ENCODE measurements around the gene GNG5.
"Not testable (repeated sequence)": the region's sequence is repeated elsewhere in the genome, so short reads cannot be mapped to it uniquely, and the experiment has no call there.

Gene GNG5

DNA sequence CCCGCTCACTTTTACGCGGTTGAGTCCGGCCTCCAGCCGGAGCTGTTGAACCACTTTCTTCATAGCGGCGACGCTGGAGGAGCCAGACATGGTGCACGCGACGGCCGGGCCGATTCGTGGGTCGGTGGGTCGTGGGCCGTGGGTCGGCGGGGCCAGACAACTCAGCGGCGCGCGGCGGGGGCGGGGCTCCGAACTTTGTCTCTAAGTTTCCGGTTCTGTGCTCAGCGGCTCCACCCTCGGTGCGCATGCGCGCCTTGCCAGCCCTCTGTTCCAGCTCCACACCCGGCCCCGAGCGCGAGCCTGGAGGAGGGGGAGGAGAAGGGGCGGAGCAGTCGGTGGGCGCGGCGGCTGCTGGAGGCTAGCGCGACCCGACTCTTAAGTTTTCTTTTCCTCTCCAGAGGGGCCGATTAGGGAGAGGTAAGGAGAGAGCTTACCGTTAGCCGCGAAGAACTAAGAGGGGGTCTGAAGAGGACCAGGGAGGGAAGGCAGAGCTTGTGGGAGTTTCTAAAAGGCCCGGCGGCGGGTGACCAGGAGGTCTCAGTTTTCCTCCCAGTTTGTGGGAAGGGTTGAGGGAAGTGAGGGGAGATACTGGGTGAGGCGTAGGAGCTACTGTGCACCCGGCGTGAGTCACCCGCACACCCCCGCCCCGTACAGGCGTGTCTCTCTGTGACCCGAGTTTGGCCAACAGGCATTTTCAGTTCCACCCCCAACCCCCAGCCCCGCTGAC lies at the start of gene GNG5, which contains the start of gene SPATA1:
Gene GNG5 (minus strand): TSS at position 580 of the 727 bp plus-strand sequence. CDS start 490 bp downstream, at position 90.
Gene SPATA1 (plus strand): TSS at position 385 of the 727 bp plus-strand sequence. CDS start 9,974 bp downstream, outside the sequence.
- peak; percentile 89 for DNase-seq (ENCODE audit: low spot score)

GRCh38 chr1:84550826-84551225 lies 44.4 kb upstream of the GNG5 start:
- no peak for DNase-seq (ENCODE audit: low spot score)

- no peak for DNase-seq (ENCODE audit: low spot score)
Observed at GRCh38 chr1:84541679-84542078, 35.3 kb upstream of the GNG5 start.

DNA sequence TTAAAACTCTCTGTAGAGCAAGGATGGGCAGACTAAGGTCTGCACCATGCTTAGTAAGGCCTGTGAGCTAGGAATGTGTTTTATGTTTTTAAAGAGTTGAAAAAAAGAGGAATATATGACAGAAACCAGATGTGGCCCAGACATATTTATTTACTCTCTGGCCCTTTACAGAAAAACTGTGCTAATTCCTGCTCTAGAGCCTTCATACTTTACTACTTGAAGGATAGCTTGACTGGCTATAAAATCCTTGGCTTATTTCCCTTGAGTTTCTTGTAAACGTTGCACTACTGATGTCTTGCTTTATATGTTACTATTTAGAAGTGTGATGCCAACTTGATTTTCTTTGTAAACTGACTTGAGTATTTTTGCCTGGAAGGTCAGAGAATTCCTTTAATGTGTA lies 34.4 kb upstream of the GNG5 start:
- DNase-seq (ENCODE audit: low spot score): no peak

- DNase-seq (ENCODE audit: low spot score): no peak
Observed at GRCh38 chr1:84539972-84540371, 33.6 kb upstream of the GNG5 start.

DNA sequence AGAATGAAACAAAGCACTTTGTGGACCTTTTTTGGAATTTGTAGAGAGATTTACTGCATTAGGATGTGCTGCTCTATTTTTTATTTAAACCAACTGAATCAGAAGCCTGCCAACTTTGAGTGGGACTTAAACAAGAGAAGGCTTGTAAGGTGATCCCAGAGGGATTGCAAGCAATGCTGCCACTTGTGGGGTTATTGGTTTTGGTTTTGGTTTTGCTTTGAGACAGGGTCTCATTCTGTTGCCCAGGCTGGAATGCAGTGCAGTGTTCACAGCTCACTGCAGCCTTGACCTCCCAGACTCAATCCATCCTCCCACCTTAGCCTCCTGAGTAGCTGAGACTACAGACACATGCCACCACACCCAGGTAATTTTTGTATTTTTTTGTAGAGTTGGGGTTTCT lies 32.2 kb upstream of the GNG5 start:
- no peak for DNase-seq (ENCODE audit: low spot score)

- no peak for DNase-seq (ENCODE audit: low spot score)
Observed at GRCh38 chr1:84525779-84526178, 19.4 kb upstream of the GNG5 start.

DNA sequence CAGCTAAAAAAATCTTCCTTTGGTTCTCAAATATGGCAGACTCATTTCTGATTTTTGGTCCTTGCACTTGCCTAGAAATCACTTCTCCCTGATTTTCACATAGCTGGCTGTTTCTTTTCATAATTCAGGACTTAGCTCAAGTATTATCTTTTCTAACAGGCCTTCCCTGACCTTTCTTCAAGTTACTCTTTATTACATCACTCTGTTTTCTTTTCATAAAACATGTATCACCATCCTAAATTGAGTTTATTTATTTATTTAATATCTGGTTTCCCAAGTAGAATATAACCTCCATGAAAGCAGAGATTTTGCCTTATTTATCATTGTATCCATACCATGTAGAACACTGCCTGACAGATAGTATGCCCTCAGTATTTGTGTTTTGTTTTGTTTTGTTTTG lies 18.2 kb upstream of the GNG5 start:
- no peak for DNase-seq (ENCODE audit: low spot score)

DNA sequence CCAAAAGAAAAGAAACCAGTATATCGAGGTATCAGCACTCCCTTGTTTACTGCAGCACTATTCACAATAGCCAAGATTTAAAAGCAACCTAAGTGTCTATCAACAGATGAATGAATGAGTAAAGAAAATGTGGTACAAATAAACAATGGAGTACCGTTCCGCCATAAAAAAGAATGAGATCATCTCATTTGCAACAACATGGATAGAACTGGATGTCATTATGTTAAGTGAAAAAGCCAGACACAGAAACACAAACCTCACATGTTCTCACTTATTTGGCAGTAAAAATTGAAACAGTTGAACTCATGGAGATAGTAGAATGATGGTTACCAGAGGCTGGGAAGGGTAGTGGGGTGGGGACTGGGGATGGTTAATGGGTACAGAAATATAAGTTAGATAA lies 4.3 kb upstream of the GNG5 start:
- DNase-seq (ENCODE audit: low spot score): no peak

DNA sequence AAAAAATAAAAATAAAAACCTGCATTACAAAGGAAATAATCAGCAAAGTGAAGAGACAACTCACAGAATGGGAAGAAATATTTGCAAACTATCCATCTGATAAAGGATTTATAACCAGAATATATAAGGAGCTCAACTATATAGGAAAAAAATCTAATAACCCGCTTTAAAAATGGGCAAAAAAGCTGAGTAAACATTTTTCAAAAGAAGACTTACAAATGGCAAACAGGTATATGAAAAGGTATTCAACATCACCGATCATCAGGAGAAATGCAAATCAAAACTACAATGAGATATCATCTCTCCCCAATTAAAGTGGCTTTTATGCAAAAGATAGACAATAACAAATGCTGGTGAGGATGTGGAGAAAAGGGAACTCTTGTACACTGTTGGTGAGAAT lies 3.8 kb upstream of the GNG5 start:
- DNase-seq (ENCODE audit: low spot score): no peak

DNA sequence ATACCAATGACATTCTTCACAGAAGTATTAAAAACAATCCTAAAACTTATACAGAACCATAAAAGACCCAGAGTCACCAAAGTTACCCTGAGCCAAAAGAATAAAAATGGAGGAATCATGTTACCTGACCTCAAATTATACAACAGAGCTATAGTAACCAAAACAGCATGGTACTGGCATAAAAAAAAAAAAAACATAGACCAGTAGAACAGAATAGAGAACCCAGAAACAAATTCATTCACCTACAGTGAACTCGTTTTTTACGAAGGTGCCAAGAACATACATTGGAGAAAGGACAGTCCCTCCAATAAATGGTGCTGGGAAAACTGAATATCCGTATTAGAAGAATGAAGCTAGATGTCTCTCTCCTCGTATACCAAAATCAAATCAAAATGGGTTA lies 2.6 kb upstream of the GNG5 start:
- DNase-seq (ENCODE audit: low spot score): no peak

DNA sequence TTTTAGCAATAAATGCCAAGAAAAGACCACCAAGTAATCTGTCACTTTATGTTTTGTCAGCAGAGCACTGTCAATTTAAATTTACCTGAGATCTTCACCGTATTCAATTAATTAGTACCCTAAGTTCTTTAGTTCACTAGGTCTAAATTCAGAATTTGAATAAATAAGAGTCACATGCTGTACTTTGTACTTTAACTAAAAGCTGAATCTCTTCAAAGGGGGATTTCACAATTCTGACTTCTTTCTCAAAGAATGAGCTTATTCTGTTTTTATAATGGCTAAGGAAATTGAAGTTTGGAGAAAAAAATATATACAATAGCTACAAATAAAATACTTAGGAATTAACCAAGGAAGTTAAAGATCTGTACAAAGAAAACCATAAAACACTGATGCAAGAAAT lies 2.1 kb upstream of the GNG5 start:
- no peak for DNase-seq (ENCODE audit: low spot score)

DNA sequence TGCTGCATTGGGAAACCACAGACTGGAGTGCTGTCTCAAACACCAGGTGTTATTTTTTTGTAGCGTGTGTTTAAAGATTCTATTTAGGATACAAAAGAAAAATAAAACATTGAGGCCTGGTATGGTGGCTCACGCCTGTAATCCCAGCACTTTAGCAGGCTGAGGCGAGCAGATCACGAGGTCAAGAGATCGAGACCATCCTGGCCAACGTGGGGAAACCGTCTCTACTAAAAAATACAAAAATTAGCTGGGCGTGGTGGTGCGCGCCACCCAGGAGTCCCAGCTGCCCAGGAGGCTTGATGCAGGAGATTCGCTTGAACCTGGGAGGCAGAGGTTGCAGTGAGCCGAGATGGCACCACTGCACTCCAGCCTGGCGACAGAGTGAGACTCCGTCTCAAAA lies 1.5 kb upstream of the GNG5 start:
- DNase-seq (ENCODE audit: low spot score): not testable (repeated sequence)

DNA sequence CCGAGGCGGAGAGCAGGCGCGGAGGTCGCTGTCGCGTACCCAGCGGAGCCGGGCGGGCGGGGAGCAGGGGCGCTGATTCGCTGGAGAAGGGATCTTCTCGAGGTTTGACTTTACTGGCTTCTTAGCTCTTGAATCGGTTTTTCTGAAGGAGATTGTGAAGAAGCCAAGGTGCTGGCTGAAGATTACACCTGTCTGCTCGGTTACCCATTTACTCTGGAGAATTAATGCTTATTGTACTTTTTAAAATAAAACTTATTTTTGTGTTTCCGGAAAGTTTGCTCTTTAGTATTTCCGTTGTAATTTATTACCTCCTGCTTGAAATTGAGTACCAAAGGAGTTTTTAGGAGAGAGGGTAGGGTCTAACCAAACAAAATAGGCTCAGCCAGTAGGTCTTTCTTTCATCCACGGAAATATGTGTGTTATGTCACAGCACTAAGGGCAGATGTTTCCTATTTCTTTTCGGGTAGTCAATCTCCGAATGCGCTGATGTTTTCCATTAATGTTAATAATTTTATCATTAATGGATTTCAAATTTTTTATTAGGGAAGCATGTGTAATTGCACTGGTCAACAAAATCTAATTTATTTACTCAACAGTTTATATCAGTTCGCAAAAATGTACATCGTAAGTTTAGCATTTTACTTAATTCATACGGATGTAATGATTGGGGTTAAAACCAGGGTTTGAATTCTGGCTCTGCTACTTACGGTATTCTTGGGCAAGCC lies 510 bp upstream of the GNG5 start:
- no peak for DNase-seq (ENCODE audit: low spot score)

DNA sequence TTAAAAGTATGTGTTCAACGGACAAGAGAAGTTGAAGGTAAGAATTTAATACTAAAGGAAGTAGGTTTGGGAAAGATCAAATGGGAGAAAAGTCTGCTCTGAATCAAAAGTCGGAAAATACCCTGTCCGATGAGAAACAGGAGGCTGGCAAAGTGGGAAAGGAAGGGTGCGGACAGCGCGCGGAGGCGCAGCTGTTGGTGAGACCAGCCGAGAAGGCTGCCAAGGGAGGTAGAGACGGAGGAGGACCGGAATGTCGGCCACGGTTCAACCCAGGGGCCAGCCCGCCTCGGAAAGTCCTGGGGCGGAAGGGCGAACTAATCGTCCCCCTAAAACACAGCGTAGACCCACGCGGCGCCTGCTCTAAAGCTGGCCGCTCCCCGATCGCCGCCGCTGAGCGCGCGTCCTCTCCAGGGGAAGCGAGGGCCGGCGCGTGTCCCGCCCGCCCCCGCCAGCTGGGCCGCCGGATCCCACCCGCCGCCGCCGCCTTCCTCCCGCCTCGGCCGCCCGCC lies 834 bp downstream of the GNG5 start:
- peak; percentile 17 for DNase-seq (ENCODE audit: low spot score)

DNA sequence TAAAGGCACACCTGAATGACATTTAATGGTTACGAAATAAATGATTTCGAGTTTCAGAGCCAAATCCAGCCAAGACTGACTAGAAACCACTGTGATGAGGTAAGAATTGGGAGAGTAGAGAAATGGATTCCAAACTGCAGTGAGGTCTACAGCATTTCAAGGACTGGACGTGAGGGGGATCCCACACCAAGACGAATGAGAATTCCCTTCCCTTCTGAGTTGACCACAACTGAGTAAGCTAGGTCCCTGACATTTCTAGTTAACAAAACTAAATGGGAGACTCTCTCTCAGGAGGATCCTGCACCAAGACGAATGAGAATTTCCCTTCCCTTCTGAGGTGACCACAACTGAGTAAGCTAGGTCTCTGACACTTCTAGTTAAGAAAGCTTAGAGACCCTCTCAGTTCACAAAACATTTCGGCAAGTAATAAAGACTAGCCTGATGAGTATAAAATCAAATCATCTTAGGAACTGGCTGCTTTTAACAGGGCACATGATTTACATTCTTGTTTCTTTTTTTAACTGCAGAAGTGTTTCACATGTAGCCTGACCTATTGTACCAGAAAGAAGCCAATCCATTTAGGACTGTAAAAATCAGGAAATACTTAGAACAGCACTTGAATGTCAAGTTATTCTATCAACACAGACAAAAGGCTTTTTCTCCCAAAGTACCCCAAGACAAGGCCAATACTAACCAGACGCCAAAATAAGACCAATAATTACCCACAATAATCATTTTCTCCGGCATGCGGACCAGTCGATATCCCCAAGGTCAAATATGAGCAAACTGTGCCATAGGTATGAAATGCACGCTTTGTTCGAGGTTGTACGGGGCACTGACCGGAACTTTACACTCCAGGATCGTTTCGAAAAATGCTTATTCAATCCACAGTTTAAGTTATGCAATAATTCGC lies 1.5 kb downstream of the GNG5 start:
- DNase-seq (ENCODE audit: low spot score): no peak

- no peak for DNase-seq (ENCODE audit: low spot score)
Observed at GRCh38 chr1:84502927-84503326, 3.5 kb downstream of the GNG5 start.

DNA sequence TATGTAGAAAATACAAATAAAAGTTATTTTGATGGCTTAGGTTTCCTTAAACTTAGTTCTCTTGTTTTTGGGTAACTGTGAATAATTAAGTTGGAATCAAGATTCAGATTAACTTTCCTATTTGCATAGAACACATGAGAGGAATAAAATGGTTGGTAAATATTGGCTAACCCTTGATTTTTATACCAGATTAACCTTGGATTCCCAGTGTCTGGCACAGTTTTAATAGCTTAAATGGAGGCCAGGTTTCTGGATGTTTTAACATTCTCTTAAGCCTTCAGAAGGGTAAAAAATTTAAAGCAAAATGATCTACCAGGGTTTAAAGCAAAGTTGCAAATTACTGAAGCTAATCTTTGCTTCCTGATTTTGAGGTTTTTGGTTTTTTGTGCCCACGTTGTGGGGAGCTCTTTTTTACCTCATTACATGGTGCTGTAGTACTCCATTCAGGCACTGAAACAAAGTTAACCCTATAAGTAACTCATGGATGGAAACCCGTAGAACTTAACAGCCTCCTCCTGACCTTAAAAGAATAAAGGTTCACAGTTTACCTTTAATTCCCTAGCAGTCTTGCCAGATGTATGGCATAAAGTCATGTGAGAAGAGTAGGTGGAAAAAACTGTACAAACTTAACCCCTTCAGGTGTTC lies 8.6 kb downstream of the GNG5 start:
- no peak for DNase-seq (ENCODE audit: low spot score)

DNA sequence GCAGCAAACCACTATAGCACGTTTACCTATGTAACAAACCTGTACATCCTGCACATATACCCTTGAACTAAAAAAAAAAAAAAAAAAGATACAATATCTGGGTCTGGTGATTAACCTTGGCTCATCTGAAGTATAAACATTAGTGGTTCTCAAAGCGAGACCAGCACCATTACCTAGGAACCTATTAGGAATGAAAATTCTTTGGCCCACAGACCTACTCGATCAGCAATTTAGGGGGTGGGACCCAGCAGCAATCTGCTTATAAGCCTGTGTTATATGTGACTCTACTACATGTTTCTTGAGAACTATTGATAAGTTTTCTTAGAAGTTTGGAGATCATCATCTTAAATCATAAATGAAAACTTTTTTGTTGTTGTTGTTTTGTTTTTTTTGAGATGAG lies 9.9 kb downstream of the GNG5 start:
- DNase-seq (ENCODE audit: low spot score): no peak

DNA sequence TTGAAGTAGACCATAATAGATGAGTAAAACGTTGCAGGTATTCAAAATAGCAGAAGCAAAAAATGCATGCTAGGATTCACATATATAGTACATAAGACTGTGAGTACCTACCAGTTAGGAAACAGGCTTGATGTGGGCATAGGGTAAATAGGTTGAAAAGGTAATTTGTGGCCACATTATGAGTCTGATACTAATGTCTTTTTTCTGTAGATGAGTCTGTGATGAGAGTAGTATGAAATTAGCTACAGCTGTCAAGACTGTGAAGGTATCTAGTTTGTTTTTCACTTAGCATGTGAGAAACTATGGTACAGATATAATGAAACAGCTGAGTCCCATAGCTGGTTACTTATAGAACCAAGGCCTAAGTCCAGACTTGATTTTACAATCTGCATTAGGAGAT lies 12.6 kb downstream of the GNG5 start:
- no peak for DNase-seq (ENCODE audit: low spot score)

GRCh38 chr1:84492726-84493125 lies 13.7 kb downstream of the GNG5 start:
- DNase-seq (ENCODE audit: low spot score): peak; percentile 12

- no peak for DNase-seq (ENCODE audit: low spot score)
Observed at GRCh38 chr1:84489766-84490165, 16.6 kb downstream of the GNG5 start.
